ENCODE data around the gene CCDC40. TPM values are rescaled to one million over a fixed set of nuclear protein-coding genes. Genes with fewer than 3 reads are reported as not detected.

The CCDC40 gene
- total and polyA plus RNA-seq, 10 of the 15 experiments (the other 5 are each of a cell fraction or from before 2014, with no cell fraction given) = 0.06 to 0.10 TPM; not detected in 8

DNA sequence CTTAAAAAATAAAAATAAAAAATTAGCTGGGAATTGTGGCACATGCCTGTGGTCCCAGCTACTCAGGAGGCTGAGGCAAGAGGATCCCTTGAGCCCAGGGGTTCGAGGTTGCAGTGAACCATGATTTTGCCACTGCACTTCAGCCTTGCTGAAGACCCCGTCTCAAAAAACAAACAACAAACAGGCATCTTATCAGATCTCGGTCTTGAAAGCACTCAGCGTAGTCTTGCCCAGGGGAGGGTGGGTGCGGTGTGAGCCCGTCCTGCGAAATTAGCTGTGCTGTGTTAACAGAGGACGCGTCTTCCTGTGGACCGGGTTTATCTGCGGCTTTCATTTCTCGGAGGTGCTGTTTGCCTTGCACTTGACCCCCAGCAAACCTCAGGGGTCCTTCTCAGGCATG is 70.3 kb downstream of the CCDC40 start (continued):
- TF ChIP-seq MEF2A (IDR thresholded peaks at IDR 0.05; ENCODE audit: insufficient read depth, low read depth, low read length) = no peak
- TF ChIP-seq, protein P1, sequence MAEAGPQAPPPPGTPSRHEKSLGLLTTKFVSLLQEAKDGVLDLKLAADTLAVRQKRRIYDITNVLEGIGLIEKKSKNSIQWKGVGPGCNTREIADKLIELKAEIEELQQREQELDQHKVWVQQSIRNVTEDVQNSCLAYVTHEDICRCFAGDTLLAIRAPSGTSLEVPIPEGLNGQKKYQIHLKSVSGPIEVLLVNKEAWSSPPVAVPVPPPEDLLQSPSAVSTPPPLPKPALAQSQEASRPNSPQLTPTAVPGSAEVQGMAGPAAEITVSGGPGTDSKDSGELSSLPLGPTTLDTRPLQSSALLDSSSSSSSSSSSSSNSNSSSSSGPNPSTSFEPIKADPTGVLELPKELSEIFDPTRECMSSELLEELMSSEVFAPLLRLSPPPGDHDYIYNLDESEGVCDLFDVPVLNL (IDR thresholded peaks at IDR 0.05; ENCODE audit: low read depth, low read length) = no peak

DNA sequence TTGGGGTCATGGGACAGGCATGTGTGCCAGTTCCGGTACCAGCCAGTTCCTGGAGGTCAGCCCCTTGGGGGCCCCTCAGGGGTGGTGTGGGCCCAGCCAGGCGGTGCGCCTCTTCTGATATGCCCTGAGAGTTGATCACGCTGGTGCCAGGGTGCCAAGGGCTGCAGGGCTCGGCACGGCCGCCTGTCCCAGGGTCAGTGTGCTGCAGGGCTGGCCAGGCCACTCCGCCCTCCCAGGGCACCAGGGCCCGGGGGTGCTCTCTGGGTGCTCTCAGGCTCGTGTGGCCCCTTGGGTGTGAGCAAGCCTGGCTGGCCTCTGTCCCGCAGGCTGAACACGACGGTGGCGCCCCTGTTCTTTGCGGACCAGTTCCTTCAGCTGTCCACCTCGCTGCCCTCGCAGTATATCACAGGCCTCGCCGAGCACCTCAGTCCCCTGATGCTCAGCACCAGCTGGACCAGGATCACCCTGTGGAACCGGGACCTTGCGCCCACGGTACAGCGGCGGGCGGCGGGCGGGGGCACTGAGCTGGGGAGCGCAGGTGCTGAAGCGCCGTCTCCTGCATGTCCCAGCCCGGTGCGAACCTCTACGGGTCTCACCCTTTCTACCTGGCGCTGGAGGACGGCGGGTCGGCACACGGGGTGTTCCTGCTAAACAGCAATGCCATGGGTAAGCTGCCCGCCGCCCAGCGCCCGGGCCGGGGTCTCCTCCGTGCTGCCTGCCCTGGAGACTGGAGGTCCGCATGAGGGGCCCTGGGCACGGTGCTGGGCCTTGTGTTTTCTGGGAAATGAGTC is 71.0 kb downstream of the CCDC40 start:
- Histone ChIP-seq H2AFZ (ENCODE audit: control insufficient read depth, low read depth, low read length) (no peak overlapping the region), H3K9me3 (replicated peaks; ENCODE audit: control insufficient read depth, insufficient read depth, low read length) (no peaks in the 10 kb centered on the region), H3K9ac (ENCODE audit: control insufficient read depth, insufficient read depth, low read length) (no peak overlapping the region), H3K4me1 (ENCODE audit: control insufficient read depth, insufficient read depth, low read length) (no peaks in the 10 kb centered on the region), H3K27ac (ENCODE audit: control insufficient read depth, insufficient read depth) (no peak overlapping the region), H3K79me2 (ENCODE audit: control insufficient read depth, insufficient read depth, low read length) (no peaks in the 10 kb centered on the region), H3K4me2 (ENCODE audit: control insufficient read depth, insufficient read depth) (no peak overlapping the region), H4K20me1 (ENCODE audit: control insufficient read depth, insufficient read depth) (no peaks in the 10 kb centered on the region; the same call in 1 of the 2 replicates), H3K36me3 (ENCODE audit: control insufficient read depth in 2 of 2, insufficient read depth in 2 of 2, low read length in 1 of 2) (no peaks in the 10 kb centered on the region), H3K27me3 (replicated peaks in 1 of 2; ENCODE audit: control insufficient read depth in 2 of 2, insufficient read depth in 2 of 2, low read length in 1 of 2) (peaks cover 0 to 3% of the 10 kb centered on the region in 2 experiments; a peak in 2 of 4 replicates), H3K4me3 (no peak overlapping the region)
- ChIA-PET RAD21 (ENCODE audit: unreplicated experiment) (no interaction called here), CTCF (no interaction called here), SMC1A (ENCODE audit: uncharacterized antibody, unreplicated experiment) (no interaction called here), POLR2A (no interaction called here)
- 59% methylated on average over 44 of the region's 46 CpGs for WGBS (ENCODE audit: insufficient coverage, insufficient replicate concordance, low lambda C conversion rate, missing lambda C conversion rate)
- intact Hi-C loops (cut with micrococcal nuclease; ENCODE audit: unreplicated experiment) (no loop called here), in situ Hi-C loops (cut with MboI) (no loop called here)
- ATAC-seq (no peak), DNase-seq (ENCODE audit: low read depth, low spot score) (no peak), FAIRE-seq (no peak)
- BruUV-seq (replicated peaks) = no TSS peak
- TF ChIP-seq POLR2AphosphoS5 (IDR thresholded peaks at IDR 0.05; ENCODE audit: low read length) (no peak), HDAC6 (IDR thresholded peaks at IDR 0.05; ENCODE audit: unreplicated experiment) (no peak), CHD4 (IDR thresholded peaks at IDR 0.05) (no peak), NRF1 (conservative IDR thresholded peaks at IDR 0.05; ENCODE audit: low read depth, low read length) (no peak), SMAD1 (IDR thresholded peaks at IDR 0.05; ENCODE audit: low read depth, partially characterized antibody) (no peak), STAT1 (conservative IDR thresholded peaks at IDR 0.05) (no peak), CBX5 (IDR thresholded peaks at IDR 0.05; ENCODE audit: low read depth) (no peak), RELA (IDR thresholded peaks at IDR 0.05; ENCODE audit: borderline replicate concordance, partially characterized antibody) (no peak), NFIC (IDR thresholded peaks at IDR 0.05; ENCODE audit: low read depth, low read length) (no peak), ZNF622 (IDR thresholded peaks at IDR 0.05) (no peak), SPI1 (IDR thresholded peaks at IDR 0.05; ENCODE audit: borderline replicate concordance, insufficient read depth, low read depth, low read length) (no peak)
- TF ChIP-seq, protein P2, sequence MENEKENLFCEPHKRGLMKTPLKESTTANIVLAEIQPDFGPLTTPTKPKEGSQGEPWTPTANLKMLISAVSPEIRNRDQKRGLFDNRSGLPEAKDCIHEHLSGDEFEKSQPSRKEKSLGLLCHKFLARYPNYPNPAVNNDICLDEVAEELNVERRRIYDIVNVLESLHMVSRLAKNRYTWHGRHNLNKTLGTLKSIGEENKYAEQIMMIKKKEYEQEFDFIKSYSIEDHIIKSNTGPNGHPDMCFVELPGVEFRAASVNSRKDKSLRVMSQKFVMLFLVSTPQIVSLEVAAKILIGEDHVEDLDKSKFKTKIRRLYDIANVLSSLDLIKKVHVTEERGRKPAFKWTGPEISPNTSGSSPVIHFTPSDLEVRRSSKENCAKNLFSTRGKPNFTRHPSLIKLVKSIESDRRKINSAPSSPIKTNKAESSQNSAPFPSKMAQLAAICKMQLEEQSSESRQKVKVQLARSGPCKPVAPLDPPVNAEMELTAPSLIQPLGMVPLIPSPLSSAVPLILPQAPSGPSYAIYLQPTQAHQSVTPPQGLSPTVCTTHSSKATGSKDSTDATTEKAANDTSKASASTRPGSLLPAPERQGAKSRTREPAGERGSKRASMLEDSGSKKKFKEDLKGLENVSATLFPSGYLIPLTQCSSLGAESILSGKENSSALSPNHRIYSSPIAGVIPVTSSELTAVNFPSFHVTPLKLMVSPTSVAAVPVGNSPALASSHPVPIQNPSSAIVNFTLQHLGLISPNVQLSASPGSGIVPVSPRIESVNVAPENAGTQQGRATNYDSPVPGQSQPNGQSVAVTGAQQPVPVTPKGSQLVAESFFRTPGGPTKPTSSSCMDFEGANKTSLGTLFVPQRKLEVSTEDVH (IDR thresholded peaks at IDR 0.05; ENCODE audit: low read depth, partially characterized antibody) = no peak
- TF ChIP-seq, protein P3, sequence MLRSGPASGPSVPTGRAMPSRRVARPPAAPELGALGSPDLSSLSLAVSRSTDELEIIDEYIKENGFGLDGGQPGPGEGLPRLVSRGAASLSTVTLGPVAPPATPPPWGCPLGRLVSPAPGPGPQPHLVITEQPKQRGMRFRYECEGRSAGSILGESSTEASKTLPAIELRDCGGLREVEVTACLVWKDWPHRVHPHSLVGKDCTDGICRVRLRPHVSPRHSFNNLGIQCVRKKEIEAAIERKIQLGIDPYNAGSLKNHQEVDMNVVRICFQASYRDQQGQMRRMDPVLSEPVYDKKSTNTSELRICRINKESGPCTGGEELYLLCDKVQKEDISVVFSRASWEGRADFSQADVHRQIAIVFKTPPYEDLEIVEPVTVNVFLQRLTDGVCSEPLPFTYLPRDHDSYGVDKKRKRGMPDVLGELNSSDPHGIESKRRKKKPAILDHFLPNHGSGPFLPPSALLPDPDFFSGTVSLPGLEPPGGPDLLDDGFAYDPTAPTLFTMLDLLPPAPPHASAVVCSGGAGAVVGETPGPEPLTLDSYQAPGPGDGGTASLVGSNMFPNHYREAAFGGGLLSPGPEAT (IDR thresholded peaks at IDR 0.05; ENCODE audit: low read depth) = no peak
